HL-60 (cell line): ENCODE results near the gene RAB31.

Source experiments
- DNase-seq, 2 experiments: peaks; one replicate each; pipeline ENCODE4 v3.0.0-alpha.2; 2010 to 2020; ENCODE audit warnings: low read depth in 1 of 2, low spot score in 1 of 2
- H3K27ac ChIP-seq: fragments of 250-450 bp; sonication (Bioruptor Pico); replicated peaks from 2 replicates; pipeline ENCODE4 v1.5.1; 2020; ENCODE audit warnings: mild to moderate bottlenecking, moderate library complexity
- H3K27me3 ChIP-seq: fragments of 250-450 bp; sonication (Bioruptor Pico); 2 replicates; pipeline ENCODE4 v1.5.1; 2021; ENCODE audit warnings: mild to moderate bottlenecking, moderate library complexity; ENCODE audit not compliant: insufficient read depth, poor library complexity, severe bottlenecking
- H3K4me3 ChIP-seq: replicated peaks from 2 replicates; pipeline ENCODE4 v1.5.1; 2011; ENCODE audit warnings: mild to moderate bottlenecking, control low read depth, low read length; ENCODE audit not compliant: insufficient read depth
- GABPA ChIP-seq: IDR thresholded peaks from 2 replicates; pipeline ENCODE4 v1.6.1; 2012; ENCODE audit warnings: low read depth
- POLR2AphosphoS5 ChIP-seq: IDR thresholded peaks from 2 replicates; pipeline ENCODE4 v1.6.1; 2012; ENCODE audit warnings: low read depth
- SPI1 ChIP-seq: IDR thresholded peaks from 2 replicates; pipeline ENCODE4 v1.6.1; 2012; ENCODE audit warnings: low read depth, mild to moderate bottlenecking, borderline replicate concordance
- TF ChIP-seq, protein P1 (sequence below): IDR thresholded peaks from 2 replicates; pipeline ENCODE4 v1.6.1; 2012; ENCODE audit warnings: low read depth; ENCODE audit not compliant: insufficient replicate concordance
- TF ChIP-seq, protein P2 (sequence below): IDR thresholded peaks from one replicate; pipeline ENCODE4 v1.5.1; 2011; ENCODE audit warnings: low read length, control low read depth, inconsistent platforms; ENCODE audit not compliant: insufficient read depth

Gene RAB31

DNA sequence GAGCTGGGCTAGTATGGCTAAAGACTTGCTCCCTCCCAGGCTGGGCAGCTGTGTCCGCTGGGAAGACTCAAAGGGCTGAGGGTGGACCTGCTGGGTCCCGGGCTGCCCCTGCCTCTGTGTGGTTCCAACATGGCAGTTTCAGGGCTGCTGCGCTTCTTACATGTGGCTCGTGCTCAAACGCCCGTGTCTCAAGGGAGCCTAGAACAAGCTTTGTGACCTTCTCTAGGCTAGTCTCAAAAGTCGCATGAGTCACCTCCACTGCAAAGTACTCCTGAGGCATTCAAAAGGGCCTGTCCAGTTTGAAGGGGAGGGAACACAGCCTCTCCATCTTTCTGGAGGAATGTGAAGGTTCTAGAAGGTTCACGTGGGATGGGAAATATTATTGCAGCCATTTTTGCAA lies 44.7 kb upstream of the RAB31 start:
- H3K27me3 ChIP-seq: no peaks in the 10 kb centered on the region
- DNase-seq: no peak
- no peak overlapping the region for H3K27ac ChIP-seq
- no peak overlapping the region for H3K4me3 ChIP-seq
- TF ChIP-seq, protein P1, sequence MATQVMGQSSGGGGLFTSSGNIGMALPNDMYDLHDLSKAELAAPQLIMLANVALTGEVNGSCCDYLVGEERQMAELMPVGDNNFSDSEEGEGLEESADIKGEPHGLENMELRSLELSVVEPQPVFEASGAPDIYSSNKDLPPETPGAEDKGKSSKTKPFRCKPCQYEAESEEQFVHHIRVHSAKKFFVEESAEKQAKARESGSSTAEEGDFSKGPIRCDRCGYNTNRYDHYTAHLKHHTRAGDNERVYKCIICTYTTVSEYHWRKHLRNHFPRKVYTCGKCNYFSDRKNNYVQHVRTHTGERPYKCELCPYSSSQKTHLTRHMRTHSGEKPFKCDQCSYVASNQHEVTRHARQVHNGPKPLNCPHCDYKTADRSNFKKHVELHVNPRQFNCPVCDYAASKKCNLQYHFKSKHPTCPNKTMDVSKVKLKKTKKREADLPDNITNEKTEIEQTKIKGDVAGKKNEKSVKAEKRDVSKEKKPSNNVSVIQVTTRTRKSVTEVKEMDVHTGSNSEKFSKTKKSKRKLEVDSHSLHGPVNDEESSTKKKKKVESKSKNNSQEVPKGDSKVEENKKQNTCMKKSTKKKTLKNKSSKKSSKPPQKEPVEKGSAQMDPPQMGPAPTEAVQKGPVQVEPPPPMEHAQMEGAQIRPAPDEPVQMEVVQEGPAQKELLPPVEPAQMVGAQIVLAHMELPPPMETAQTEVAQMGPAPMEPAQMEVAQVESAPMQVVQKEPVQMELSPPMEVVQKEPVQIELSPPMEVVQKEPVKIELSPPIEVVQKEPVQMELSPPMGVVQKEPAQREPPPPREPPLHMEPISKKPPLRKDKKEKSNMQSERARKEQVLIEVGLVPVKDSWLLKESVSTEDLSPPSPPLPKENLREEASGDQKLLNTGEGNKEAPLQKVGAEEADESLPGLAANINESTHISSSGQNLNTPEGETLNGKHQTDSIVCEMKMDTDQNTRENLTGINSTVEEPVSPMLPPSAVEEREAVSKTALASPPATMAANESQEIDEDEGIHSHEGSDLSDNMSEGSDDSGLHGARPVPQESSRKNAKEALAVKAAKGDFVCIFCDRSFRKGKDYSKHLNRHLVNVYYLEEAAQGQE: no peak
- no peak for TF ChIP-seq GABPA
- no peak for TF ChIP-seq SPI1
- no peak for TF ChIP-seq POLR2AphosphoS5
- TF ChIP-seq, protein P2, sequence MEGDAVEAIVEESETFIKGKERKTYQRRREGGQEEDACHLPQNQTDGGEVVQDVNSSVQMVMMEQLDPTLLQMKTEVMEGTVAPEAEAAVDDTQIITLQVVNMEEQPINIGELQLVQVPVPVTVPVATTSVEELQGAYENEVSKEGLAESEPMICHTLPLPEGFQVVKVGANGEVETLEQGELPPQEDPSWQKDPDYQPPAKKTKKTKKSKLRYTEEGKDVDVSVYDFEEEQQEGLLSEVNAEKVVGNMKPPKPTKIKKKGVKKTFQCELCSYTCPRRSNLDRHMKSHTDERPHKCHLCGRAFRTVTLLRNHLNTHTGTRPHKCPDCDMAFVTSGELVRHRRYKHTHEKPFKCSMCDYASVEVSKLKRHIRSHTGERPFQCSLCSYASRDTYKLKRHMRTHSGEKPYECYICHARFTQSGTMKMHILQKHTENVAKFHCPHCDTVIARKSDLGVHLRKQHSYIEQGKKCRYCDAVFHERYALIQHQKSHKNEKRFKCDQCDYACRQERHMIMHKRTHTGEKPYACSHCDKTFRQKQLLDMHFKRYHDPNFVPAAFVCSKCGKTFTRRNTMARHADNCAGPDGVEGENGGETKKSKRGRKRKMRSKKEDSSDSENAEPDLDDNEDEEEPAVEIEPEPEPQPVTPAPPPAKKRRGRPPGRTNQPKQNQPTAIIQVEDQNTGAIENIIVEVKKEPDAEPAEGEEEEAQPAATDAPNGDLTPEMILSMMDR: no peak

DNA sequence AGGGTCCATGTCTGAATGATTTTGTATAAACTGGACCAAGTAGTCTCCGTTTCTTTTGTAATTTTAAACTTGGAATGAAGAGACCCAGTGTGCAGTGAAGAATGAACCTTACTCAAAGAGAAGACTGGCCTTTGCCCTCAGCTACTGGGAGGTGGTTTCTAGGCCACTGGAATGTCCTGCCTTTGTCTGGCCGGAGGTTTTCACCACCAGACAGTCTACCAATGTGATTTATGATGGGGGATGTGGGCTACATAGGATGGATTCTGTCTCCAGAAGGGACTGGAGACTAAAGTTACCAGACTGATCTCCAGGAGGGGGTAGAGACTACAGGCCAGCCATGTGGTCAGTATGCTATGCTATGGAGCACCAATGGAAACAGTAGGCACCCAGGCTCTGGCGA lies 42.8 kb upstream of the RAB31 start:
- Histone ChIP-seq H3K27me3 (no peaks in the 10 kb centered on the region), H3K27ac (no peak overlapping the region), H3K4me3 (no peak overlapping the region)
- DNase-seq: no peak
- TF ChIP-seq SPI1 (no peak), POLR2AphosphoS5 (no peak), GABPA (no peak)

DNA sequence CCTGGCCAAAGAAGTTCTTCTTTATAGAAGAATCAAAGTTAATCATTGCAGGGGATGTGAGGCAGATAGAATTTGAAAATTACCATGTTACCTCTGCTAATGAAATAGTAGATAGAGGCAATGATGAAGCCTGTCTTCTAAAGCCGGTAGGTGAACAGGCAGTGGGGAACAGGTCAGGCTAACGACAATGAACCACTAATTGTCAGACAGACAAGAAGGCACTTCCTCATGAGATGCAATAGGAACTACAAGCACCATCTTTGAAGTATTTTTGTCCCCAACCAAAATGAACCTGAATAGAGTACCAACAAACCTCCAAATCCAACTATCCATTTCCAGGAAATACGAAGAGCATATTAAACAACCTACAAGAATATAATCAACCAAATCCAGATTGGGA lies 41.6 kb upstream of the RAB31 start:
- Histone ChIP-seq H3K4me3 (no peak overlapping the region), H3K27me3 (no peaks in the 10 kb centered on the region), H3K27ac (no peak overlapping the region)
- no peak for DNase-seq
- TF ChIP-seq, protein P1: no peak
- peak; percentile 74 for TF ChIP-seq SPI1

DNA sequence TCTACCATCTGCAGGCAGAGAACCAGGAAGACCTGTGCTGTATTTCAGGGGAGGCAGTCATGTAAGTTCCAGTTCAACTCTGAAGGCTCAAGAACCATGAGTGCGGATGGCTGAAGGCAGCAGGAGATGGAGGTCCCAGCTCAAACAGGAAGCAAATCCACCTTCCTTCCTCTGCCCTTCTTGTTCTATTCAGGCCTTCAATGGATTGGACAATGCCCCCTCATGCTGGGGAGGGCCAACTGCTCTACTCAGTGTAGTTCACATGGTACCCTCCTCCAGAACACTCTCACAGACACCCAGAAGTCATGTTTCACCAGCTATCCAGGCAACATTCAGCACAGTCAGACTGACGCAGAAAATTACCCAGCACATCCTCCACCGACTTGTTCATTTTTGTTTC lies 39.1 kb upstream of the RAB31 start:
- DNase-seq: no peak
- Histone ChIP-seq H3K4me3 (no peak overlapping the region), H3K27me3 (no peaks in the 10 kb centered on the region), H3K27ac (no peak overlapping the region)
- TF ChIP-seq SPI1: no peak

DNA sequence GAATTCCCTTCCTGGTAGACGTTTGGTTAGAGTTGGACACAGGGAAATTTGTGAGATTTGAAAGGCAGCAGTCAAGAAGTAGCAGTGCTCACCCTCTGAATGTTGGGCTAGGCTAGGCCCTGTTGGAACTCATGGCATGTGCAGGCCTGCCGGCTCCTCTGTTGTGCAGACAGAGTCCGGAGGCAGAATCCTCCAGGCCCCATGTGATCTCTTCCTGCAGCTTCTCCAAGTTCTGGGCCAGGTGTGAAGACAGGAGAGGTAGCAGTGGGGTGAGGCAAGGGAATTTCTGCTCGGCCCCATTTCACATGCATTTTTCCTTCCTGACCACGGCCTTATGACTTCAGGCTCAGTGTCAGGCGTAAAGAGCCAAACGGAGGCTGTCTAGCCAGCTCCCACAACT lies 36.9 kb upstream of the RAB31 start:
- Histone ChIP-seq H3K4me3 (no peak overlapping the region), H3K27me3 (no peaks in the 10 kb centered on the region), H3K27ac (no peak overlapping the region)
- no peak for DNase-seq
- TF ChIP-seq, protein P1: no peak
- TF ChIP-seq SPI1: no peak
- TF ChIP-seq POLR2AphosphoS5: no peak
- TF ChIP-seq, protein P2: no peak
- no peak for TF ChIP-seq GABPA
